Measurements from ENCODE around the gene C20orf204. TPM values are rescaled to one million over a fixed set of nuclear protein-coding genes. Genes with fewer than 3 reads are reported as not detected.

Gene C20orf204
- total RNA-seq, 1 experiment from 2014 or later: 3.4 TPM

GRCh38 chr20:64043768-64044167 is 7.8 kb downstream of the C20orf204 start:
- Histone ChIP-seq H3K79me2 (ENCODE audit: low read length) (no peaks in the 10 kb centered on the region), H3K9ac (ENCODE audit: low read length) (no peak overlapping the region), H3K4me2 (ENCODE audit: low read length) (no peak overlapping the region), H3K4me3 (ENCODE audit: low read length) (no peak overlapping the region), H3K36me3 (ENCODE audit: low read depth, low read length) (no peaks in the 10 kb centered on the region), H3F3A (ENCODE audit: low read length, unreplicated experiment) (peaks cover 5% of the 10 kb centered on the region), H3K9me3 (ENCODE audit: low read length) (no peaks in the 10 kb centered on the region), H4K20me1 (ENCODE audit: low read length) (no peaks in the 10 kb centered on the region), H3K27me3 (ENCODE audit: low read length) (no peaks in the 10 kb centered on the region), H3K9me2 (replicated peaks; ENCODE audit: low read length) (no peaks in the 10 kb centered on the region), H2AFZ (ENCODE audit: low read length) (no peak overlapping the region), H3K4me1 (ENCODE audit: insufficient read depth, low read length) (peaks cover 25% of the 10 kb centered on the region), H3K27ac (ENCODE audit: low read length) (no peak overlapping the region)
- CTCF ChIA-PET: interaction anchor here (0.7 kb wide), 1 partner anchor 10 kb away, joined by 3 read pairs; no protein-coding TSS in a partner anchor
- intact Hi-C loops (cut with micrococcal nuclease): no loop called here
- POLR2A ChIA-PET (ENCODE audit: unreplicated experiment): no interaction called here
- ATAC-seq: no peak
- BruUV-seq (replicated peaks): no TSS peak
- no peak for DNase-seq
- TF ChIP-seq, protein P1, sequence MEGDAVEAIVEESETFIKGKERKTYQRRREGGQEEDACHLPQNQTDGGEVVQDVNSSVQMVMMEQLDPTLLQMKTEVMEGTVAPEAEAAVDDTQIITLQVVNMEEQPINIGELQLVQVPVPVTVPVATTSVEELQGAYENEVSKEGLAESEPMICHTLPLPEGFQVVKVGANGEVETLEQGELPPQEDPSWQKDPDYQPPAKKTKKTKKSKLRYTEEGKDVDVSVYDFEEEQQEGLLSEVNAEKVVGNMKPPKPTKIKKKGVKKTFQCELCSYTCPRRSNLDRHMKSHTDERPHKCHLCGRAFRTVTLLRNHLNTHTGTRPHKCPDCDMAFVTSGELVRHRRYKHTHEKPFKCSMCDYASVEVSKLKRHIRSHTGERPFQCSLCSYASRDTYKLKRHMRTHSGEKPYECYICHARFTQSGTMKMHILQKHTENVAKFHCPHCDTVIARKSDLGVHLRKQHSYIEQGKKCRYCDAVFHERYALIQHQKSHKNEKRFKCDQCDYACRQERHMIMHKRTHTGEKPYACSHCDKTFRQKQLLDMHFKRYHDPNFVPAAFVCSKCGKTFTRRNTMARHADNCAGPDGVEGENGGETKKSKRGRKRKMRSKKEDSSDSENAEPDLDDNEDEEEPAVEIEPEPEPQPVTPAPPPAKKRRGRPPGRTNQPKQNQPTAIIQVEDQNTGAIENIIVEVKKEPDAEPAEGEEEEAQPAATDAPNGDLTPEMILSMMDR (conservative IDR thresholded peaks at IDR 0.05; ENCODE audit: low read depth, low read length): no peak

GRCh38 chr20:64044484-64045247 is 8.7 kb downstream of the C20orf204 start:
- Histone ChIP-seq H3K27ac (ENCODE audit: low read length) (peak overlapping the region; percentile 31), H4K20me1 (ENCODE audit: low read length) (no peaks in the 10 kb centered on the region), H3K9me2 (replicated peaks; ENCODE audit: low read length) (no peaks in the 10 kb centered on the region), H3K36me3 (ENCODE audit: low read depth, low read length) (no peaks in the 10 kb centered on the region), H3K4me3 (ENCODE audit: low read length) (no peak overlapping the region), H3K27me3 (ENCODE audit: low read length) (no peaks in the 10 kb centered on the region), H3K4me2 (ENCODE audit: low read length) (peak overlapping the region; percentile 35), H2AFZ (ENCODE audit: low read length) (0 out of 2 replicates have a peak overlapping the region, but pooled peaks have one; percentile 9), H3K79me2 (ENCODE audit: low read length) (no peaks in the 10 kb centered on the region), H3K9me3 (ENCODE audit: low read length) (no peaks in the 10 kb centered on the region), H3F3A (ENCODE audit: low read length, unreplicated experiment) (peaks cover 5% of the 10 kb centered on the region), H3K9ac (ENCODE audit: low read length) (no peak overlapping the region), H3K4me1 (ENCODE audit: insufficient read depth, low read length) (peaks cover 26% of the 10 kb centered on the region)
- intact Hi-C loops (cut with micrococcal nuclease): no loop called here
- TF ChIP-seq EZH2phosphoT487 (IDR thresholded peaks at IDR 0.05; ENCODE audit: borderline replicate concordance, low read length): no peak
- TF ChIP-seq EZH2 (IDR thresholded peaks at IDR 0.05; ENCODE audit: low read length, unreplicated experiment): no peak
- TF ChIP-seq, protein P1 (conservative IDR thresholded peaks at IDR 0.05; ENCODE audit: low read depth, low read length): no peak
- ATAC-seq: peak; percentile 91
- BruUV-seq (replicated peaks): no TSS peak
- peak; percentile 83 for DNase-seq
- ChIA-PET POLR2A (ENCODE audit: unreplicated experiment) (no interaction called here), CTCF (interaction anchor here (0.5 to 0.7 kb wide), 2 partner anchors 9 to 172 kb away, joined by 3 read pairs; no protein-coding TSS in a partner anchor)

DNA sequence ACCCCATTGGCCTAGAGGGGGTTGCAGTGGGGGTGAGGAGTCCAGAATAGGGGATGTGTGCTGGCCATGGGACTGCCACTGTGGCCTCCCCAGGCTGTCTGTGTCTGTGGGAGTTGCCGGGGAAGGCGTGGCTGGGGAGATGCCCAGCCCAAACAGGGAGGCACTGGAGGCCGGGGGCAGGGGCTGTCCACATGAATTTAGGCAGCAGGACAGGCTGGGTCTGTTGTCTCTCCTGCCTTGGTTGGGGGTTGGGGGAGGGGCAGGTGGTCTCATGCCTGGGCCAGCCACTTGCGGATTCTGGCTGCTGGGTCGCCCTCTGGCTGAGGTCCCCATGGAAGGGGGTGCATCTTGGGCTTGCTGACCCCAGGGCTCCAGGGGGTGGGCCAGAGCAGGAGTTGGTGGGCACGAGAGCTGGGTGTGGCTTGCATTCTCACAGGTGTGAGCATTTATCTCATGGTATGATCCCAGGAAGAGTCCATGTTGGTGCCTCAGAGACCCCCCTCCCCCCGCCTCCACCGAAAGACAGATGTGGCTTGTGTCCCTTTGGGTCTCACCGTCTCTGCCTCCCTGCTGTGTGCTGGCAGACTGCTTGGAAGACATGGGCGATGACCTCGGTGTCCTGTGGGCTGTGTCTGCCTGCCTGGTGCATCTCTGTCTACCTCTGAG is 9.5 kb downstream of the C20orf204 start:
- Histone ChIP-seq H3K4me2 (ENCODE audit: low read length) (peak overlapping the region; percentile 35; the same call in 1 of the 2 replicates), H3K27me3 (ENCODE audit: low read length) (no peaks in the 10 kb centered on the region), H3F3A (ENCODE audit: low read length, unreplicated experiment) (peaks cover 5% of the 10 kb centered on the region), H3K36me3 (ENCODE audit: low read depth, low read length) (no peaks in the 10 kb centered on the region), H2AFZ (ENCODE audit: low read length) (no peak overlapping the region), H3K27ac (ENCODE audit: low read length) (peak overlapping the region; percentile 2; the same call in 1 of the 2 replicates), H3K4me3 (ENCODE audit: low read length) (no peak overlapping the region), H3K9me3 (ENCODE audit: low read length) (no peaks in the 10 kb centered on the region), H3K4me1 (ENCODE audit: insufficient read depth, low read length) (peaks cover 28% of the 10 kb centered on the region), H4K20me1 (ENCODE audit: low read length) (no peaks in the 10 kb centered on the region), H3K9me2 (replicated peaks; ENCODE audit: low read length) (no peaks in the 10 kb centered on the region), H3K9ac (ENCODE audit: low read length) (no peak overlapping the region), H3K79me2 (ENCODE audit: low read length) (no peaks in the 10 kb centered on the region)
- CTCF ChIA-PET: no interaction called here
- ATAC-seq (peak; percentile 20), DNase-seq (peak; percentile 24)
- BruUV-seq (replicated peaks): no TSS peak
- TF ChIP-seq, protein P1 (conservative IDR thresholded peaks at IDR 0.05; ENCODE audit: low read depth, low read length): no peak
- TF ChIP-seq EZH2phosphoT487 (IDR thresholded peaks at IDR 0.05; ENCODE audit: borderline replicate concordance, low read length): no peak
- no peak for TF ChIP-seq EZH2 (IDR thresholded peaks at IDR 0.05; ENCODE audit: low read length, unreplicated experiment)
- intact Hi-C loops (cut with micrococcal nuclease): no loop called here
- POLR2A ChIA-PET (ENCODE audit: unreplicated experiment): no interaction called here

All from PC-3 (cell line).